MM.1S (cell line): ENCODE measurements around the gene SNX15.
A peak's percentile ranks its signal among the peaks of the same experiment; 100 is the strongest.

Experiments used
- DNase-seq: peaks from one replicate; pipeline ENCODE4 v3.0.0-alpha.2; 2015
- H2AFZ ChIP-seq: fragments of 300-600 bp; sonication (generic); 2 replicates; pipeline ENCODE4 v1.6.0; 2016; ENCODE audit warnings: antibody characterized with exemption, low read length
- H3F3A ChIP-seq: fragments of 300-600 bp; sonication (generic); 2 replicates; pipeline ENCODE4 v1.6.1; 2016; ENCODE audit warnings: mild to moderate bottlenecking, antibody characterized with exemption, low read length, moderate library complexity, mixed read lengths; ENCODE audit not compliant: insufficient read depth
- H3K27ac ChIP-seq: fragments of 300-600 bp; sonication (generic); 2 replicates; pipeline ENCODE4 v1.5.1; 2016; ENCODE audit warnings: mild to moderate bottlenecking, low read length
- H3K27me3 ChIP-seq: fragments of 300-600 bp; sonication (generic); replicated peaks from 2 replicates; pipeline ENCODE4 v1.6.0; 2016; ENCODE audit warnings: low read length; ENCODE audit not compliant: insufficient read depth
- H3K36me3 ChIP-seq: fragments of 300-600 bp; sonication (generic); replicated peaks from 2 replicates; pipeline ENCODE4 v1.6.1; 2016; ENCODE audit warnings: mild to moderate bottlenecking, low read length, mixed read lengths; ENCODE audit not compliant: insufficient read depth
- H3K4me1 ChIP-seq: fragments of 300-600 bp; sonication (generic); 2 replicates; pipeline ENCODE4 v1.6.1; 2016; ENCODE audit warnings: low read length, mixed read lengths
- H3K4me2 ChIP-seq: fragments of 300-600 bp; sonication (generic); 2 replicates; pipeline ENCODE4 v1.6.0; 2016; ENCODE audit warnings: low read depth, low read length
- H3K4me3 ChIP-seq: fragments of 300-600 bp; sonication (generic); 2 replicates; pipeline ENCODE4 v1.5.1; 2016; ENCODE audit warnings: low read length, mixed read lengths
- H3K79me2 ChIP-seq: fragments of 300-600 bp; sonication (generic); 2 replicates; pipeline ENCODE4 v1.6.1; 2016; ENCODE audit warnings: mixed run types, low read length, mixed read lengths
- H3K9ac ChIP-seq: fragments of 300-600 bp; sonication (generic); 2 replicates; pipeline ENCODE4 v1.6.1; 2016; ENCODE audit warnings: low read length, mixed read lengths
- H3K9me2 ChIP-seq: fragments of 300-600 bp; sonication (generic); replicated peaks from 2 replicates; pipeline ENCODE4 v1.6.1; 2016; ENCODE audit warnings: mild to moderate bottlenecking, low read length, mixed read lengths; ENCODE audit not compliant: insufficient read depth
- H3K9me3 ChIP-seq: fragments of 300-600 bp; sonication (generic); replicated peaks from 2 replicates; pipeline ENCODE4 v1.6.1; 2016; ENCODE audit warnings: mild to moderate bottlenecking, low read length, mixed read lengths; ENCODE audit not compliant: insufficient read depth
- H4K20me1 ChIP-seq: fragments of 300-600 bp; sonication (generic); 2 replicates; pipeline ENCODE4 v1.6.1; 2016; ENCODE audit warnings: mild to moderate bottlenecking, low read length, moderate library complexity, mixed read lengths; ENCODE audit not compliant: insufficient read depth
- EZH2 ChIP-seq: fragments of 300-600 bp; sonication (generic); optimal IDR thresholded peaks from 2 replicates; pipeline ENCODE3; 2017; ENCODE audit warnings: low read depth, mild to moderate bottlenecking, antibody characterized with exemption, low read length, mixed read lengths
- EZH2phosphoT487 ChIP-seq: fragments of 300-600 bp; sonication (generic); IDR thresholded peaks from 2 replicates; pipeline ENCODE4 v1.6.1; 2018; ENCODE audit warnings: antibody characterized with exemption, low read length
- TF ChIP-seq, protein P1 (sequence below): fragments of 300-600 bp; sonication (generic); IDR thresholded peaks from 2 replicates; pipeline ENCODE4 v1.5.1; 2016; ENCODE audit warnings: antibody characterized with exemption, low read length, mixed read lengths

The SNX15 gene

DNA sequence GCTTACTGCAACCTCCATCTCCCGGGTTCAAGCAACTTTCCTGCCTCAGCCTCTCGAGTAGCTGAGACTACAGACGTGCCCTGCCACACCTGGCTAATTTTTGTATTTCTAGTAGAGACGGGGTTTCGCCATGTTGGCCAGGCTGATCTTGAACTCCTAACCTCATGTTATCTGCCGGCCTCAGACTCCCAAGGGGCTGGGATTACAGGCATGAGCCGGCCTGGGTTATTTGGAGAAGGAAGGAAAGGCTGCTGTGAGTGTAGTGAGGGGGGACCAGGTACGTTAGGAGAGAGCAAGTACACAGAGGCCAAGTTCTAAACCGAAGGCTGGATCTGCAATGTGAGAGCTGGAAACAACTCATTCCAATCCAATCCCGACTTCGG, 30.9 kb upstream of the SNX15 start:
- Histone ChIP-seq H3K9me2 (no peaks in the 10 kb centered on the region), H4K20me1 (no peaks in the 10 kb centered on the region), H3K27ac (no peak overlapping the region), H3K36me3 (no peaks in the 10 kb centered on the region), H3K27me3 (no peaks in the 10 kb centered on the region), H3K4me2 (peak overlapping the region; percentile 57; the same call in 1 of the 2 replicates), H2AFZ (peak overlapping the region; percentile 42), H3K4me1 (peaks cover 8% of the 10 kb centered on the region), H3F3A (no peaks in the 10 kb centered on the region), H3K9ac (no peak overlapping the region), H3K79me2 (no peaks in the 10 kb centered on the region), H3K4me3 (no peak overlapping the region), H3K9me3 (no peaks in the 10 kb centered on the region)
- TF ChIP-seq EZH2 (no peak), EZH2phosphoT487 (no peak)
- TF ChIP-seq, protein P1, sequence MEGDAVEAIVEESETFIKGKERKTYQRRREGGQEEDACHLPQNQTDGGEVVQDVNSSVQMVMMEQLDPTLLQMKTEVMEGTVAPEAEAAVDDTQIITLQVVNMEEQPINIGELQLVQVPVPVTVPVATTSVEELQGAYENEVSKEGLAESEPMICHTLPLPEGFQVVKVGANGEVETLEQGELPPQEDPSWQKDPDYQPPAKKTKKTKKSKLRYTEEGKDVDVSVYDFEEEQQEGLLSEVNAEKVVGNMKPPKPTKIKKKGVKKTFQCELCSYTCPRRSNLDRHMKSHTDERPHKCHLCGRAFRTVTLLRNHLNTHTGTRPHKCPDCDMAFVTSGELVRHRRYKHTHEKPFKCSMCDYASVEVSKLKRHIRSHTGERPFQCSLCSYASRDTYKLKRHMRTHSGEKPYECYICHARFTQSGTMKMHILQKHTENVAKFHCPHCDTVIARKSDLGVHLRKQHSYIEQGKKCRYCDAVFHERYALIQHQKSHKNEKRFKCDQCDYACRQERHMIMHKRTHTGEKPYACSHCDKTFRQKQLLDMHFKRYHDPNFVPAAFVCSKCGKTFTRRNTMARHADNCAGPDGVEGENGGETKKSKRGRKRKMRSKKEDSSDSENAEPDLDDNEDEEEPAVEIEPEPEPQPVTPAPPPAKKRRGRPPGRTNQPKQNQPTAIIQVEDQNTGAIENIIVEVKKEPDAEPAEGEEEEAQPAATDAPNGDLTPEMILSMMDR: no peak
- DNase-seq: no peak

DNA sequence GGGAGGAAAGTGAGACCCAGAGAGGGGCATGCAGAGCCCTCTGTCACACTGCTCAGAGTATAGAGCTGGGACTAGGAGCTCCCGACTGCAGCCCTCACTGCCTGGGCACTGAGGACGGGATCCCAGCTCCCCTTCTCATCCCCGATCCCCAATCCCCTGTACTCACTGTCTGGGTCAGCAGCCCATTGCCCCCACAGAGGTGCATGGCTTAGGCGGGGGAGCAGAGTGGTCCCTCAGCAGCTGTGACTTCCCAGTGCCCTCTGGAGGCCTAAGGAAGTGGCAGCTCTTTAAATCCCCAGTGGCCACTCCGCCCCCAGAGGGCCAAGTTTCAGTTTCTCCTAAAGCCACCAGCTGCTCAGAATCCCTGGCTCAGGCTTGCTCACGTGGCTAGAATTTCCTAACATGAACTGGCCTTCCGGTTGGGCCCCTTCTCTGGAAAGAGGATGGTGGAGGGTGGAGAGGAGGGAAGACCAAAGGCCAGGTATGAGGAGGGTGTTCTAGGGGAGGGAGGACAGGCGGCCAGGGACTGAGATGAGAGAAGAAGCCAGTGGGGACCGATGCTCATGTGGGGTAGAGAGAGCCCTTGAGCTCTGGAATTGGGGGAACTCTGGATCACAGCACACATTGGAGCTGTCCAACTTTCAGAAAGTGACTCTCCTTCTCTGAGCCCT, 30.4 kb upstream of the SNX15 start, which contains the start of gene BATF2:
Gene BATF2 (minus strand): TSS at position 262 of the 671 bp plus-strand sequence. CDS start 57 bp downstream, at position 205.
- Histone ChIP-seq H3K9ac (no peak within 1 kb of the TSS), H4K20me1 (no peaks in the 10 kb centered on the region), H3F3A (no peaks in the 10 kb centered on the region), H3K4me3 (0 out of 2 replicates have a peak within 1 kb of the TSS, but pooled peaks have one; percentile 3), H3K79me2 (no peaks in the 10 kb centered on the region), H3K4me2 (peak within 1 kb of the TSS; percentile 57; the same call in 1 of the 2 replicates), H3K9me2 (no peaks in the 10 kb centered on the region), H3K9me3 (no peaks in the 10 kb centered on the region), H3K4me1 (peaks cover 8% of the 10 kb centered on the region), H3K36me3 (no peaks in the 10 kb centered on the region), H3K27me3 (no peaks in the 10 kb centered on the region), H3K27ac (no peak within 1 kb of the TSS), H2AFZ (peak within 1 kb of the TSS; percentile 42)
- no peak for DNase-seq
- TF ChIP-seq, protein P1: peak; percentile 36
- TF ChIP-seq EZH2 (no peak), EZH2phosphoT487 (no peak)

DNA sequence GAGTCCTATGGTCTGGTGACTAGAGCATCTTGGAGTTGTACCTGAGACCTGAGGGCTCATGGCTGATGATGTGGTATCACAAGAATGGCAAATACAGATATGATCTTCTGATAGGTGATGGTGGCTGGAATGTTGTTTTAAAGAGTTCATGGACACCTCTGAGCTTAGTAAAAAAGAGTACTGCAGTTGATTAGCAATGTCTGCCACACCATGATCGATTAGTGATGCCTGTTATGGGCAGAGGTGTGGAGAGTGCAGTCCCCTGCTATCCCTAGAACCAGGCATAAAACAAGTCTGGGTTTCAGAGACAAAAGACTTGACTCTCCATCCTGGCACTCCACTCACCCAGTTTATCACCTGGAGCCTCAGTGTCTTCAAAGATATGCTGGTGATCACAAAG, 29.1 kb upstream of the SNX15 start:
- Histone ChIP-seq H3K79me2 (no peaks in the 10 kb centered on the region), H3K9ac (no peak overlapping the region), H2AFZ (no peak overlapping the region), H3K4me2 (no peak overlapping the region), H3K27ac (no peak overlapping the region), H3F3A (no peaks in the 10 kb centered on the region), H3K27me3 (no peaks in the 10 kb centered on the region), H3K9me2 (no peaks in the 10 kb centered on the region), H3K4me3 (no peak overlapping the region), H3K36me3 (no peaks in the 10 kb centered on the region), H3K9me3 (no peaks in the 10 kb centered on the region), H3K4me1 (peaks cover 8% of the 10 kb centered on the region), H4K20me1 (no peaks in the 10 kb centered on the region)
- no peak for DNase-seq
- TF ChIP-seq EZH2phosphoT487: no peak
- TF ChIP-seq, protein P1: no peak
- no peak for TF ChIP-seq EZH2
